Medulla oblongata (tissue), 1 donor: ENCODE results near the gene TRABD2A.
A peak's percentile ranks its signal among the peaks of the same experiment; 100 is the strongest.

Experiments used
- DNase-seq: peaks from one replicate; pipeline ENCODE4 v3.0.0-alpha.2; 2015; ENCODE audit errors: extremely low spot score

The TRABD2A gene

GRCh38 chr2:84850471-84850870 lies 30.4 kb downstream of the TRABD2A start:
- DNase-seq = no peak

- no peak for DNase-seq
Measured at GRCh38 chr2:84849271-84849952, 31.5 kb downstream of the TRABD2A start.

- DNase-seq = no peak
Measured at GRCh38 chr2:84847326-84848050, 33.4 kb downstream of the TRABD2A start.

GRCh38 chr2:84846741-84847142 lies 34.1 kb downstream of the TRABD2A start:
- DNase-seq = no peak

- peak; percentile 41 for DNase-seq
Measured at GRCh38 chr2:84846041-84846663, 34.7 kb downstream of the TRABD2A start.

- no peak for DNase-seq
Measured at GRCh38 chr2:84844141-84844540, 36.7 kb downstream of the TRABD2A start.

- no peak for DNase-seq
Measured at GRCh38 chr2:84841577-84841976, 39.3 kb downstream of the TRABD2A start.

- no peak for DNase-seq
Measured at GRCh38 chr2:84840306-84840705, 40.6 kb downstream of the TRABD2A start.

GRCh38 chr2:84839851-84840250 lies 41.0 kb downstream of the TRABD2A start:
- no peak for DNase-seq

- DNase-seq = no peak
Measured at GRCh38 chr2:84838434-84839145, 42.3 kb downstream of the TRABD2A start.

GRCh38 chr2:84836215-84836614 lies 44.7 kb downstream of the TRABD2A start:
- no peak for DNase-seq

GRCh38 chr2:84833481-84834150 lies 47.3 kb downstream of the TRABD2A start:
- no peak for DNase-seq

- peak; percentile 87 for DNase-seq
Measured at GRCh38 chr2:84832772-84833461, 48.0 kb downstream of the TRABD2A start.

GRCh38 chr2:84830758-84831500 lies 50.0 kb downstream of the TRABD2A start:
- DNase-seq = no peak

GRCh38 chr2:84830095-84830494 lies 50.8 kb downstream of the TRABD2A start:
- peak; percentile 58 for DNase-seq

- no peak for DNase-seq
Measured at GRCh38 chr2:84829693-84830092, 51.2 kb downstream of the TRABD2A start.

GRCh38 chr2:84827978-84828575 lies 52.8 kb downstream of the TRABD2A start:
- no peak for DNase-seq

- DNase-seq = no peak
Measured at GRCh38 chr2:84823788-84824187, 57.1 kb downstream of the TRABD2A start.

- no peak for DNase-seq
Measured at GRCh38 chr2:84823229-84823628, 57.7 kb downstream of the TRABD2A start.

- DNase-seq = no peak
Measured at GRCh38 chr2:84821806-84822205, 59.1 kb downstream of the TRABD2A start.
